SU-DHL-6 (cell line): ENCODE measurements around the gene PLEK.

Experiments
- H2AFZ ChIP-seq: fragments of 200-600 bp; sonication (generic); 2 replicates; pipeline ENCODE4 v1.6.1; 2014; ENCODE audit warnings: low read depth, mild to moderate bottlenecking, moderate library complexity, mixed read lengths, antibody characterized with exemption, low read length; ENCODE audit not compliant: severe bottlenecking
- H3F3A ChIP-seq: fragments of 200-600 bp; shearing (Covaris generic); 2 replicates; pipeline ENCODE4 v1.6.0; 2016; ENCODE audit warnings: antibody characterized with exemption, mild to moderate bottlenecking; ENCODE audit not compliant: insufficient read depth
- H3K27ac ChIP-seq: fragments of 200-600 bp; sonication (generic); 2 replicates; pipeline ENCODE4 v1.5.1; 2016; ENCODE audit warnings: low read depth, mild to moderate bottlenecking, low read length, moderate library complexity, mixed read lengths
- H3K27me3 ChIP-seq: fragments of 200-600 bp; sonication (generic), shearing (Covaris generic); 2 replicates; pipeline ENCODE4 v1.6.0; 2014; ENCODE audit warnings: mild to moderate bottlenecking, low read length
- H3K36me3 ChIP-seq: fragments of 200-600 bp; sonication (generic); 2 replicates; pipeline ENCODE4 v1.6.1; 2014; ENCODE audit warnings: mild to moderate bottlenecking, low read length, mixed read lengths
- H3K4me2 ChIP-seq: fragments of 300-600, 200-600 bp; shearing (Covaris generic), sonication (generic); 2 replicates; pipeline ENCODE4 v1.6.0; 2014; ENCODE audit warnings: low read length, low read depth, mild to moderate bottlenecking; ENCODE audit not compliant: poor library complexity, severe bottlenecking
- H3K4me3 ChIP-seq: fragments of 200-600 bp; sonication (generic); 2 replicates; pipeline ENCODE4 v1.5.1; 2014; ENCODE audit warnings: antibody characterized with exemption, low read length, mild to moderate bottlenecking, mixed read lengths; ENCODE audit not compliant: insufficient read depth, poor library complexity, severe bottlenecking
- H3K79me2 ChIP-seq: fragments of 200-600 bp; sonication (generic); 2 replicates; pipeline ENCODE4 v1.6.1; 2014; ENCODE audit warnings: mild to moderate bottlenecking, low read length, moderate library complexity; ENCODE audit not compliant: insufficient read depth
- H3K9ac ChIP-seq: fragments of 200-600 bp; sonication (generic); 2 replicates; pipeline ENCODE4 v1.7.0; 2014; ENCODE audit warnings: mild to moderate bottlenecking, low read length
- H3K9me2 ChIP-seq: fragments of 200-600 bp; sonication (generic); replicated peaks from 2 replicates; pipeline ENCODE4 v1.6.1; 2014; ENCODE audit warnings: low read length; ENCODE audit not compliant: insufficient read depth
- H3K9me3 ChIP-seq: fragments of 200-600 bp; sonication (generic); 2 replicates; pipeline ENCODE4 v1.6.1; 2014; ENCODE audit warnings: low read length, mixed read lengths; ENCODE audit not compliant: insufficient read depth
- H4K20me1 ChIP-seq: fragments of 200-600 bp; sonication (generic); 2 replicates; pipeline ENCODE4 v1.6.1; 2014; ENCODE audit warnings: low read depth, mild to moderate bottlenecking, antibody characterized with exemption, low read length, moderate library complexity, mixed read lengths
- CTCF ChIP-seq: fragments of 200-600 bp; sonication (generic); IDR thresholded peaks from one replicate; pipeline ENCODE4 v1.5.1; 2017; ENCODE audit warnings: antibody characterized with exemption, mild to moderate bottlenecking, low read length, moderate library complexity; ENCODE audit not compliant: insufficient read depth, poor library complexity, severe bottlenecking
- EZH2phosphoT487 ChIP-seq: fragments of 200-600 bp; sonication (generic), shearing (Covaris generic); conservative IDR thresholded peaks from 2 replicates; pipeline ENCODE4 v1.6.1; 2018; ENCODE audit warnings: mild to moderate bottlenecking, antibody characterized with exemption, low read length, moderate library complexity, mixed read lengths

PLEK gene

GRCh38 chr2:68416081-68416675 is 51.1 kb downstream of the PLEK start:
- Histone ChIP-seq H2AFZ (no peak overlapping the region), H3K79me2 (no peaks in the 10 kb centered on the region), H3K27ac (no peak overlapping the region), H3K4me3 (no peak overlapping the region), H3K9me2 (no peaks in the 10 kb centered on the region), H3K36me3 (no peaks in the 10 kb centered on the region), H3K4me2 (no peak overlapping the region), H3K27me3 (no peaks in the 10 kb centered on the region), H4K20me1 (no peaks in the 10 kb centered on the region), H3F3A (peaks cover 11% of the 10 kb centered on the region), H3K9ac (no peak overlapping the region), H3K9me3 (no peaks in the 10 kb centered on the region)
- TF ChIP-seq CTCF (no peak), EZH2phosphoT487 (no peak)

- H3F3A ChIP-seq = no peaks in the 10 kb centered on the region
- no peaks in the 10 kb centered on the region for H3K36me3 ChIP-seq
- H3K4me3 ChIP-seq = no peak overlapping the region
- TF ChIP-seq EZH2phosphoT487 = no peak
- no peak for TF ChIP-seq CTCF
- H3K27ac ChIP-seq = 0 out of 2 replicates have a peak overlapping the region, but pooled peaks have one; percentile 3
- no peak overlapping the region for H3K4me2 ChIP-seq
- no peak overlapping the region for H3K9ac ChIP-seq
- H2AFZ ChIP-seq = no peak overlapping the region
- H3K79me2 ChIP-seq = no peaks in the 10 kb centered on the region
- H3K9me2 ChIP-seq = no peaks in the 10 kb centered on the region
- no peaks in the 10 kb centered on the region for H3K9me3 ChIP-seq
- no peaks in the 10 kb centered on the region for H4K20me1 ChIP-seq
- no peaks in the 10 kb centered on the region for H3K27me3 ChIP-seq
Measured at GRCh38 chr2:68417926-68418325, 52.8 kb downstream of the PLEK start.

- Histone ChIP-seq H3K9me3 (no peaks in the 10 kb centered on the region), H4K20me1 (no peaks in the 10 kb centered on the region), H3K27ac (no peak overlapping the region), H3K4me2 (no peak overlapping the region), H3F3A (no peaks in the 10 kb centered on the region), H3K36me3 (no peaks in the 10 kb centered on the region), H3K9me2 (no peaks in the 10 kb centered on the region), H3K79me2 (no peaks in the 10 kb centered on the region), H3K9ac (no peak overlapping the region), H3K27me3 (no peaks in the 10 kb centered on the region), H3K4me3 (no peak overlapping the region), H2AFZ (no peak overlapping the region)
- TF ChIP-seq EZH2phosphoT487 (no peak), CTCF (no peak)
Measured at GRCh38 chr2:68418419-68418818, 53.3 kb downstream of the PLEK start.
